GM19438 (cell line): ENCODE measurements around the gene SLCO3A1.

Experiments used
- ATAC-seq: cut with Tn5 transposase; IDR thresholded peaks from one replicate; pipeline ENCODE4 v1.9.1; 2021; ENCODE audit warnings: low read depth; ENCODE audit not compliant: unreplicated experiment

The SLCO3A1 gene

DNA sequence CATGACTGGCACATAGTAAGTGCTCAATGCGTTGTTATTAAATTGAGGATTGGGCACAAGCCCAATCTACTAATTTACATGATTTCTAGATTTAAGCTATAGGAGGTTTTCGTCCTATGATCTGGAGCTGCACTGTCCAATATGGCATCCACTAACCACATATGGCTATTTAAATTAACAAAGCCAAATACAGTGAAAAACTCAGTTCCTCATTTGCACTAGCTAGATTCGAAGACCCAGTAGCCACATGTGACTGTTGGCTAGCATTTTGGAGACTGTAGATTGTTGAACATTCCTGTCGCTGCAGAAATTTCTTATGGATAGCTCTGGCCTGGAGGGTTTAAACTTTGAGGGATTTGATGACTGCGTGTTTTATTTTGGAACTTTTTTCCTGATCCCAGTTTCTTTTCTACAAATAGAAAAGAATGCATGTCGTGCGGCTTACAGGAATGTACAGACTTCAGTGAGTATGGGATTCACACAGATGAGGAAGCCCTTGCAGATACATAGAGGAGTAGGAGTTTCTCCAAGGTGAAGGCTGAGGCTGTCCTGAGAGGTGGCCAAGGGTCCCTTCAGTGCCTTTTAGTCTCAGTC, 82.8 kb downstream of the SLCO3A1 start:
- ATAC-seq, result no peak

DNA sequence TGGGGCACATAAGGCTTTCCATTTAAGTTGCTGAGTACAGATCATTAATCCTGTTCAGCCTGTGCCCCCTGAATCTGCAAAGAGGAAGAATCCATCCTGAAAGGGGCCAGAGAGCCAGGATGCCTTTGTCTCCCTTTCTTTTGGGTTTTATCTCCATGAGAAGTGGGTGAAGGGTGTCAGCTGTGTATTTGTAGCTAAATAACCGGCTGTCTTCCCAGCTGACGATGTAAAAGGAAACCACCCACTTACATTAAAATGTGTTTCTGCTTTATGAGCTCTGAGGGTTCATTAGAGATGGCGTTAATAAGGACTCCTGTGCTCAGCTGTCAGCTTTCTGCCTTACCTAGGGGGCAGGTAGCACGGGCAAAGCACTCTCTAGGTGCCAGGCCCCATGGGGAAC, 83.4 kb downstream of the SLCO3A1 start:
- ATAC-seq, result no peak

DNA sequence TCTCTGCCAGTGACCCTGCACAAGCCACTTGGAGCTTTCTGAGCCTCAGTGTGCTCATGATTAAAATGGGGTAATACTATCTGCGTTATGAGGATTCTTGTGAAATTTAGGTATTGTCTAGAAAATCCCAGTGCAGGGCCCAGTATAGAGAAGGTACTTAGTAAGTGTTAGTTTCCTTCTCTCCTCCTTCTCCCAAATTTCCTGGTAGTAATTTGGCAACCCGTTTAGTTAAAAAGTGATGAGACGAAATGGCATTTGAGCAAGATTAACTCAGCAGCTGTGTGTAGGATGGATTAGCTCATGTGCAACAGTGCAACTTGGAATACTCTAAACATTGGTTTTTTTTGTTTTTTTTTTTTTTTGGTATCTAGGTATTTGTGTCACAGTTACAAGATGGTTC, 84.6 kb downstream of the SLCO3A1 start:
- no peak for ATAC-seq

DNA sequence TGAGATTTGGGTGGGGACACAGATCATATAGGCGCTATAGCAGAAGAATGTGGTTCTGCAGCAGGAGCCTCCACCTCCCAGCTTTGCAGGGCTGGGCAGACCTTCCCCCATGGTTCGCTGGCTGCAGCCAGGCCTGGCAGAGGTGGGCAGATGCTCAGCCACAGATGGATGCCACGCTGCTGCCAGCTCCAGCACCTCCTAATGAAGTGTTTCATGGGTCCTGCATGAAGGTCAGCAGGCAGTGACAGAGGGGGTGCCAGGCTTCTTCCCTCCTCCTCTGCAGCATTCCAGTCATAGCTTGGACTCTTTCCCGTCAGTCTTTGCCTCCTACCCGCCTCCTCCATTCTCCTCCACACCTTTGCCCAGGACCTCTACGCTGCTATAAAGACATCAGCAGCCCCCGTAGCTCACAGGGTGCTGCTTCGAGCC, 85.9 kb downstream of the SLCO3A1 start:
- ATAC-seq, result no peak

DNA sequence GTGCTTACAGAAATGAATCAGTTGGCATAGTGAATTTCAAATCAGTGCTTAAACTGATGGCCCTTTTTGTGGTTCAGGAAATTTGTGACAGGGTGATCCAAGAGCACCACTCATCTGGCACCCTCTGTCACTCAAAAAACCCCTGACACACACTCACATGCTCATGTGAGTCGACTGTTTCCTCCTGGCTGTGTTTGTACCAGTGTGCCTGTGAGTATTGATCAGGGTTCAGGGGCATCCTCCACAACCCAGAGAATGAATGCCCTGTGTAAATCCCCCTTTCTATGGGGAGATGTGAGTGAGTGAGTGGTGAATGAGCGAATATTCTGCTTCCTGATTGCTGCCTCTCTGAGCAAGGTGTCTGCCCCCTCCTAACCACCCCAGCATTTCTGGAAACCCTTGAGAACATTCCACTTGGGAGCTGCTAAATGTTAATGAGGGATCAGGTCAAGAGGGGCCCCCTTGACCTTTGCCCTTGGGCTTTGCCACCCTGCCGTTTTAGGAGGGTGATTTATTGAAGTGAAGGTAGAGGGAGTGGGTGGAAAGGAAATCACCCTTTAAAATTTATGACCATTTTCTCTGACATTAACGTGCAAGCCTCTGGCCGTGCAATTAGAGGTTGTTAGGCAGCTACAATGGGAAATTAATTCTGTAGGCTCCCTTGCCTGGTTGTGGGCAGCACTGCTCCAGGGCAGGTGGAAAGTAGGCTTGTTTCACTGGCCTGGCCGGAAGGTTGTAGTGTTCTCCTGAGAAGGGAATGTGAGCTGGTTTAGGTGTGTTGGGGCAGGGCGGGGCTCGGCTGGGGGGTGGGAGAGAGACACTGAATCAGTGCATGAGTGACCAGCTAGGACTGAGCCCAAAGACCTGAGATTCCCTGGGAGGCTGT, 87.2 kb downstream of the SLCO3A1 start:
- no peak for ATAC-seq

DNA sequence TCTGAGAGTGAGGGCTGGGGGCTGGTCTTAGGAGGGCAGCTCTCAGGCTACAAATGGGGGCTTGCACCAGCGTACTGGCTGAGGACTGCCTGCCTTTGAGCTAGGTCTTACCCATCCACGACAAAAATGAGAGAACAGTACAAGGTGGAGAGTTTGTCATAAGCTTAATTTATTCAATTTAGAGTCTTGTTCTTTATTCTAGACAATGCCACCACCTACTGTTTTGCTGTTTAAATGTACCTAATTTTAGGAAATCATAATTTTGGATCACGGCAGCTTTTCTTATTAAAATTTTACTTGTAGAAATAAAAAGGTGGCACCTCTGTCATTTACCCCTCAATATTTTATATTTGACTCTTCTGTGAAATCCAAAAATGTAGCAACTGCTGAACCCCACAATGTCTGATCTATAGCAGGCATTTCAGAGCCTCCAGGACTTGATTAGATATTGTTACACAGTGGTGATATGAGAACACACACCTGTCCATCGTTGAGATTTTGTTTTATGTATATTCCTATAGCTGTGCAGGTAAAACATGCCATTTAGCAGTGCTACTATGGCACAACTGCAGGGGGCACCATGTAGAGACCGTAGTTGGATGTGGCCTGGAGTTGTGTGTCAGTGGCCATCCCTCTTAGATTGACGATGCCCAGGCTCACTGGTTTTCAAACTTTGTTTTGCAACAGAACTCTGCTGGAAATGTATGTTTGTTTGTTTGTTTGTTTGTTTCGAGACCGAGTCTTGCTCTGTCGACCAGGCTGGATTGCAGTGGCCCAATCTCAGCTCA, 88.6 kb downstream of the SLCO3A1 start:
- ATAC-seq, result no peak

DNA sequence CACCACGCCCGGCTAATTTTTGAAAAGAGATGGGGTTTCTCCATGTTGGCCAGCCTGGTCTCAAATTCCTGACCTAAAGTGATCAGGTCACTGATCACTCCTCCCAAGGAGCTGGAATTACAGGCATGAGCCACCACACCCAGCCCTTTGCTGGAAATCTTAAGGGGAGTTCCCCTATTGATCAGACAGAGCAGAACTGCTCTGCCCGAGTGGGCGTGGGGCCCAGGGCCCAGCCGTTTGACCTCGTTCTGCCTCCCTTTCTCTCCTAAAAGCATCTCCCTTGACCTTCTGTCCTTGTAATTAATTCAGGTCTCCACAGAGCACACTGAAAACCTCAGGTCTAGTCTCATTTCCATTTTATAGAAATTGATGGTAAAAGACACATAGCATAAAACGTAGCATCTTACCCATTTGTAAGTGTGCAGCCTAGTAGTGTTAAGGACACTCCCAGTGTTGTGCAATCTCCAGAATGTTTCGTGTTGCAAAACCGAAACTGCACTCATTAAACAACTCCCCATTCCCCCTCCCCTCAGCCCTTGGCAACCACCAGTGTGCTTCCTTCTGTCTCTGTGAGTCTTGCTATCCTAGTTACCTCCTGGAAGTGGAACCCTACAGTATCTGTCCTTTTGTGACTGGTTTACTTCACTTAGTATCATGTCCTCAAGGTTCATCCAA, 89.3 kb downstream of the SLCO3A1 start:
- ATAC-seq, result peak; percentile 65

DNA sequence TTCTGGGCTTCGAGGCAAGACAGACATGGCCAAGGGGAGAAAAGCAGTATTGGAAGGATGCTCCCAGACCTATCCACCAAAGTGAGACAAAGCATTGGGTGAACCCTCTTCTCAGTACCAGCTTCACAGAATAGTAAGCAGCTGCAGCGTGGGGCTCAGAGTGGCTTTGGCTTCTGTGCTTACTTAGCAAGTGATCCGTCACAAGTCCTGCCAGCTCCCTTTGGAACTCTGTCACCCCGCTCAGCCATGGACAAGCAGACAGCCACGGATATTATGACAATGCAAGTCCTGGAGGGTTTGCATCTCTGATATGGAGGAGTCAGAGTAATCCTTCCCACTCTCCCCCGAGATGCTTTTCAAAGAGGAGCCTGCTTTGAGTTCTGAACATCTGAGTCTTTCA, 90.8 kb downstream of the SLCO3A1 start:
- ATAC-seq, result no peak

DNA sequence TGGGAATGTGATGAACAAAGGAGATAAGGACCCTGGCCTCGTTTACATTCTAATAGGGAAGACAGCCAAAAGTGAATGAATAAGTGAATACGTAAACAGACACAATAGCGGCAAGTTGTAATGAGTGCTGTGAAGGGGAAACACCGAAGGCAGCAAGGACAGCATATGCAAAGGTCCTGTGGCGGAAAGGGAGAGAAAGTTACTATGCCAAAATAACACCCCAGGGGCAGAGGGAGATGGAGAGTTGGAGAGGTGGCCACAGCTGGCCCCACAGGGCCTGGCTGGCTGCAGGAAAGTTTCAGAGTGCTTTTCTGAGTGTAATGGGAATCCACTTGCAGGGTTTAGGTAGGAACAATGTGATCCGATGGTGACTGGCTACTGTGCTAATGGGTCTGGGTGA, 91.9 kb downstream of the SLCO3A1 start:
- ATAC-seq, result no peak

DNA sequence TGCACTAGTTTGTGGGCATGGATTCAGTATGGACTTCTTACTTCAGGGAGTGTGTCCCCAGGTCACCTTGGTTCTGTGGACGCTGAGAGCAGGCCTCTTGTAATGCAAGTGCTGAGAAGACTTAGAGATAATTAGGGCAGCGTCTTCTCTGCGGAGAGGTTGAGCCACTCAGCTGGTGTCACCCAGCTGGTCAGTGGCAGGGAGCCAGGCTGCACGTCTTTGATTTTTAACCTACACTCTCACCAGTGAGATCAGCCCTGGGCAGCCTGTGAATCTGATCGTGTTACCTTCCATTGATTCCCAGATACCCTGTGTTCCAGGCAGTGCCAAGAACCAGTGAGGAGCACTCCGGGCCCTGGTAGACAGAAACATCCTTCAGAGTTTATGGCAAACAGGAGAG, 92.6 kb downstream of the SLCO3A1 start:
- ATAC-seq, result no peak

DNA sequence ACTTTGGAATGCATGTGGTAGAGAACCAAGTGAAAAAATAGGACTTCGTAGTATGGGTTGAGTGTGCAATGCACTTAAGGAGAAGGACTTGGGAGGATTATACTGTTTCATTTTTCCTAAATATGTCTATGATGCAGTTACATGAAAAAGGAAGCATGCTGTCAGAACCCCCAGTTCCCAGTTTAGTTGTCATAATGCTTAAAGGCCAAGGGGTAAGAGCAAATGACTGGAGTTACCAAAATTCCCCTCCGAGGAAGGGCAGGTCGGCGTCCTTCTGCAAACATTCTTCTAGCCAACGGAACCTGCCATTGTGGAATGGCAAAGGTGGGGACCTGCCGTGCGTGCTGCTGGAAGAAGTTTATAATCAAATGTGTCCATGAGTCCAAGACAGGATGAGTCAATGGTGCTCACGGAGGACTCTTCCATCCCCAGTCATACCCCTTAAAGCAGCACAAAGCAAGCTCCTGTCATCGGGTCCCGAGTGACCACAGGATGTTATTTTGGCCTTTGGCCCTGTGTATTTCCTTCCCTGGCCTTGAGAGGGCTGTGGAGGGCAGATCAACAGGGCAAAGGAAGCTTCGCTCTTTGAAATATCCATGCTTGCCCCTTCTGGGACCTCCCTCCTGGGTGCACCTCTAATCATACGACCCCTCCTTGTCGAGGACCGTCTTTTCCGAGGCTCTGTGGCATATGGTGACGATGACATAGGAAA, 93.2 kb downstream of the SLCO3A1 start:
- ATAC-seq, result no peak

DNA sequence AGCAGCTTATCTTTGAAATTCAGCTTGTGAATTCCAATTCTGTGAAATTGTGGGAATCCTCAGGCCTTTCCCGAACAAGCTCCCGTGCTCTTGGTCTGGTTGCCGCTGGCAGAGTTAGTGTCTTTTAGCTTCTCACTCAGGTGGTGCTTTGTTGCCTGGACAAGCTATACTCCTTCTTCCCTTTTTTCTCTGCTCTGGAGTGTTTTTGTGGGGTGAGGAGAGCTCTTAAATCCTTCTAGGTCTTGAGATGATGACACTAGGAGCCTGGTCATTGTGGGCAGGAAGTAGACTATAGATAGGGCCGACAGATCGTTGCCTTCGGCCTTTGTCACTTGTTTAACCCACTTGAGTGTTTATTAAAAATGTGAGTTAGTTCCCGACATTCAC, 93.8 kb downstream of the SLCO3A1 start:
- no peak for ATAC-seq

DNA sequence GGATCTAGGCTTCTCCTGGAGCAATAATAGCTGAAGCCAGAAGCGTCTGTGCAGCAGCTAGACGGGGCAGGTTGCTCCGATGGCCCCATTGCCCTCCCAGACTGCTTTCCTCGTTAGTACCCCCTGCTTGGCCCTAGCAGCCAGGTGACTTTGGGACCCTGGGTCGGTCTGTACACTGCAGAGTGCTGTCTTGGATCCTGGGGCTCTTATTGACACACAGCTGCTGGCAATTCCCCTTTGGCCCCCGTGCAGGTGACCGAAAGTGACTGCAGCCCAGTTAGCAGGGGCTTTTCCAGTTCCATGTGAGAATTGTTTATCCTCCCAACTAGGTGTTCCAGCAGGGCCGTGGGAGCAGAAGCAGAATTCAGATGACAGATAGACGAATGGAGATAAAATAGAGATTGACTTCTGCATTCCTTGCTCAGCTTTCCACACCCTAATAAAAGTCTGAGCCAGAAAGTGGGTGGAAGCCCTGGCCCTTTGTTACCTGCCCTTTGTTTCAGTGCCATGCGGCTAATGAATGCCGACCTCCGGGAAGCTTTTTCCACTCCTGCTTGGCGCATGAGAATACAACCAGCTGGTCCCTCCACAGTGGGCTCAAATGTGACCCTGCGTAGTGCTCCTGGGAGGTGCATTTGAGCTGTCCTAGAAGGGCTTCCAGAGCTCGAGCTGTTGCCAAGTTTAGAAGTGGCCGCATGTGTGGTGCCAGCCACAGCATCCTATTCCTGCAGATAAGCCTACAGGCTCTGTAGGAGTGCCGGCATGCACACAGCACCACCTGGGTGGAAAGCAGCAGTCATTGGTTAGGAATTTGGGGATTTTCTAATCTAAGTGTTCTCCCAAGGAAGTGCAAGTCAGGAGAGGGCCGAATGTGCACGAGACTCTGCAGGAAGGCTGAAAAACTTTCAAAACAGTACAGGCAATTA, 94.4 kb downstream of the SLCO3A1 start:
- no peak for ATAC-seq

DNA sequence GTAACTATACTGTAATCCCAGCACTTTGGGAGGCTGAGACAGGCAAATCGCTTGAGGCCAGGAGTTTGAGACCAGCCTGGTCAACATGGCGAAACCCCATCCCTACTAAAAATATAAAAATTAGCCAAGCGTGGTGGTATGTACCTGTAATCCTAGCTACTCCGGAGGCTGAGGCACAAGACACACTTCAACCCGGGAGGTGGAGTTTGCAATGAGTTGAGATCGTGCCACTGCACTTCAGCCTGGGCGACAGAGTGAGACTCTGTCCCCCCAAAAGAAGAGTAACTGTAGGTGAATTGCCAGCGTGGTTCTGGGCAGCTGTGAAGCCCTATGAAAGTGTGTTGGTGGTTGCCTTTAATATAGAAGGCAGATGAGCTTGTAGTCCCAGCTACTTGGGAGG, 95.9 kb downstream of the SLCO3A1 start:
- no peak for ATAC-seq

DNA sequence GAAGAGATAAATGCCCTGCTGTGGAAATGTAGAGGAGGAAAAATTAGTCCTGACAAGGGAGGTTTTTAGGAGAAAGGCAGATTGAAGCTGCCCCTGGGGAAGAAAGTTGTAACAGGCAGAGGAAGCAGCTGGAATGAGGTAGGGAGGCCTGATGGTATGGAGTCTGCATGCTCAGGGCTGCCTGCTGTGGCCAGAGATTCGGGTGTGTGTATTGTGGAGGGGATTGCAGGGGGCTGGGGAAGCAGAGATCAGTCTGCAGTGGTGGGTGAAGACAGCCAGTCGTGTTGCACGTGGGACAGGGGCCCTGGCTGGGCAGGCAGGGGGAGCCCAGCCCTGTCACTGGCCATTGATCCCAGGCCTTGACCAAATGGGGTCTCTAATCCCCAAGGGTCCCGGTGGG, 96.5 kb downstream of the SLCO3A1 start:
- no peak for ATAC-seq

DNA sequence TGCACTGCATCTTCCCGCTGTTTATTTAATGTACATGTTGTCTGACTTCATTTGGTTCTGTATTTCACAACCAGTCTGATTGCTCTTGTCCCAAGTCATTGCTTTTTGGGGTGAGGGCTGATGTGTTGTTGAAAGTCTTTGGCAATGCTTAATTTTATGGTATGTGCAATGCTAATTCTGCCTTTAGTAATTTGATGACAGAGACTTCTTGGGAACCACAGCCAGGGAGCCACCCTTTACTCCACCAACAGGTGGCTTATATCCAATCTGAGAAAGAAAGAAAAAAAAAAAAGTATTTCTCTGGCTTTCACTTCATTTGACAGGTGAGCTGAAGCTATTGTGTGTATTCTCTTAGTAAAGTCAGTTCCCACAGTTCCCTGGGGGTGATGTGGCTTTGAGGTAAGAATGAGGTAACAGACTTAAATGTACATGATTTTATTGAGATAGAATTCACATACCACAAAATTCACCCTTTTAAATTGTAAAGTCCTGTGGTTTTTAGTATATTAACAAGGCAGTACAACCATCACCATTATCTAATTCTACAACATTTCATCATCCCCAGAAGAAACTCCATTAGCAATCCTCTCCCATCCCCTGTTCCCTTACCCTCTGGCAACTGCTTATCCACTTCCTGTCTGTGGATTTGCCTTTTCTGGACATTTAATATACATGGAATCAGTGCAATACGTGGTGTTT, 97.3 kb downstream of the SLCO3A1 start:
- ATAC-seq, result no peak

DNA sequence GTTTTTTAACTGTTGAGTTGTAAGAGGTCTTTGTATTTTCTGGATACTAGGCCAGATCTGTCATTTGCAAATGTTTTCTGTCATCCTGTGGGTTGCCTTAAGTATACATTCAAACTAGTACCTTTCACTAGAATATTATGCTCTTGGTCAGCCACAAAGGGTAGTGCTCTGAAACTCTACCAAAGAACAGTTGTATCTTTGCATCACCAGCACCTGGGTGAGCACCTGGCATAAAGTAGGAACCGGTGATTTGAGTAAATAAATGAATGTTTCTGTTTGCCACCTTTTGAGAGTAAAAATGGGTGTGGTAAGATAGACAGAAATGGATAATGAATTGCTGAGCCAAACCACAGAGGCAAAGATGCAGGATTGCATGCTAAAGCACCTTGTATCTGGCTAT, 98.7 kb downstream of the SLCO3A1 start:
- no peak for ATAC-seq

DNA sequence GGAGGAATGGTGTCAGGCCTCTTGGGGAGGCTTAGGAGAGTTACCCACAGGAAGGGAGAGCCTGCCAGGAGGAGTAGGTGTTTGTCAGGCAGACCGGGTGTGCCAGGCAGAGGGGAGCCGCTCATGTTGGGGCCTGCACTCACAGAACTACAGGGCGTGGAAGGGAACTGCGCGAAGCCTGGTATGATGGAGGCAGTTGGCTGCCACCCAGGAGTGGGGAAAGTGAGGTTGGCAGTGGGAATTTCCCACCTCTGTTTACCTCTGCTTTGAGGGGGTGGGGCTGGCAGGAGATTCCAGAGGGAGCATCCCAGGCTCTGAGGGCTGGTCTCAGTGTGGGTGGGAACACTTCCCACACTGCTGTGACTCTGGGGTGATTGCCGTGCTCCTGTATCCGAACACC, 99.9 kb downstream of the SLCO3A1 start:
- ATAC-seq, result no peak

DNA sequence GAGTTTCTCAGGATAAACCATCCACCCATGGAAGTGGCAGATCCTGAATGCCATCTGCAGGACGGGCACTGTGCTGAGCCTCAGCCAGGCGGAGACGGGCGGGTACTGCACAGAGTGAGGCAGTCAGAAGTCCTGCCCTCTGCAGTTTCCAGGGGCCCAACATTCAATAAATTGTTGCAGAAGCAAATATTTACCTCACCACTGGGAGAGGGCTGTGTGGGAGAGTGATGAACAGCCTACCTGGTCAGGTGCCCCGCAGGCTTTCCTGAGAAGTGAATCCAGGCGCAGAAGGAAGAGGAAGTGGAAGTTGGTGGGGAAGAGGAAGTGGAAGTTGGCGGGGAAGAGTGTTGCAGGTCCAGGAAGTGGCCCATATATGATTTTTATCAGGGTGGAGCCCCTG, 100.8 kb downstream of the SLCO3A1 start:
- no peak for ATAC-seq
